ENCODE data around the gene ROBO1.
"Not testable (repeated sequence)": the region's sequence is repeated elsewhere in the genome, so short reads cannot be mapped to it uniquely, and the experiment has no call there.

The ROBO1 gene

DNA sequence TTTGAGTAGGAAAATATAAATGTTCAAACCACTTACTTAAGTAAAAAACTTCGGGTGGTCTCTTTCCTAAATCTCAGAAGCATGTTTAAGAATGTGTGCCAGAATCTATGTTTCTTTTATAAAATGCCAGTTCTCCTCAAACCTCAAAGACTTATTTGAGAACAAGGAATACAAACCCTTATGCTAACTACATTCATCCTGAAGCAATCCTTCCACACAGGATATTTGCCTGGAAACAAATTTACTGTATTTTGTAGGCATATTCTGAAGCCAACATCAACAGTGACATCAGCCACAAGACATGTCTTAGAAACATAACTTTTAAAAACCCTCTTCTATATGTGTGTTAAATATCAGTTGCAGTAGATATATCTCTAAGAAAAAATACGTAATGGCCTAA, 1077.0 kb downstream of the ROBO1 start:
- no peak for DNase-seq (ENCODE audit: low spot score)

DNA sequence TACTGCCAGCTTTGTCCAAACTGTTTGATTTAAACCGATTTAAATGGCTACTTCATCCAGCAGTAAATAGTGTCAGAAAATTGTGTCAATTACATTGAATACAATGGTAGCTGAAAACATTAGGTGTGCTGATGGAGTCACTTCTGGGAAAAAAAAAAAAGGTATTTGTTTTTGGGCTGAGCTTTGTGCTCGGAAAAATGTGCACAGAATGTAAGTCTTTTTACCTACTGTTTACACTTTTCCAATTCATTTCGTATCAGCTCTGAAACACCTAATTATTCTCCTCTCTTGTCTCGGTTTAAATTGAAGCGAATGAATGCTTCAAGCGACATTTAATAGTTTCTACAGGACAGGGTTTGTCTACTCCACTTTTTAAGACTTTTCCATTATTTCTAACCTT, 1078.4 kb downstream of the ROBO1 start:
- no peak for DNase-seq (ENCODE audit: low spot score)

DNA sequence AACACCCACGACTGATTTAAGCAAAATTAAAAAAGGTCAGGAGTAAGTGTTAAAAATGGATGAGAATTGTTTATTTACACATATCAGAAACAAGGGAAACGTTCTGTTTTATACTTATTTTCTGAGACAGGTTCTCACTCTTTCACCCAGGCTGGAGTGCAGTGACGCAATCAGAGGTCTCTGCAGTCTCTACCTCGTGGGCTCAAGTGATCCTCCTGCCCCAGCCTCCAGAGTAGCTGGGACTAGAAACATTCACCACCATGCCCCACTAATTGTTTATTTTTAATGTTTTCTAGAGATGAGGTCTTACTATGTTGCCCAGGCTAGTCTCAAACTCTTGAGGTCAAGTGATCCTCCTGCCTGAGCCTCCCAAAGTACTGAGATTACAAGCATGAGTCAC, 1080.3 kb downstream of the ROBO1 start:
- DNase-seq (ENCODE audit: low spot score): no peak

DNA sequence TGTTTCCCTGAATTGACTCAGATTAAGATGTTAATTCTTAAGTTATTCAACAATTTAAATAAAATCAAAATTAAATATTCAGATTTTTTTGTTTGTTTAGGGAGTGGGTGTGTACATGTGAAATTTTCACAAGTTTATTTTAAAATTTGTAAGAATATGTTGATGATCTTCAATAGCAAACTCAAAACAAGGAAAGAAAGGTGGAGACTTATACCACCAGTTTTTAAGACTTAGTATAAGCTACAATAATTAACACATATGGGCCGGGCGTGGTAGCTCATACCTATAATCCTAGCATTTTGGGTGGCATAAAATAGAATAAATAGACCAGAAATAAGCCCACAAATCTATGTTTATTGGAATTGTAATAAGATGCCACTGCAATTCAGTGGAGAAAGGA, 1084.5 kb downstream of the ROBO1 start:
- no peak for DNase-seq (ENCODE audit: low spot score)

DNA sequence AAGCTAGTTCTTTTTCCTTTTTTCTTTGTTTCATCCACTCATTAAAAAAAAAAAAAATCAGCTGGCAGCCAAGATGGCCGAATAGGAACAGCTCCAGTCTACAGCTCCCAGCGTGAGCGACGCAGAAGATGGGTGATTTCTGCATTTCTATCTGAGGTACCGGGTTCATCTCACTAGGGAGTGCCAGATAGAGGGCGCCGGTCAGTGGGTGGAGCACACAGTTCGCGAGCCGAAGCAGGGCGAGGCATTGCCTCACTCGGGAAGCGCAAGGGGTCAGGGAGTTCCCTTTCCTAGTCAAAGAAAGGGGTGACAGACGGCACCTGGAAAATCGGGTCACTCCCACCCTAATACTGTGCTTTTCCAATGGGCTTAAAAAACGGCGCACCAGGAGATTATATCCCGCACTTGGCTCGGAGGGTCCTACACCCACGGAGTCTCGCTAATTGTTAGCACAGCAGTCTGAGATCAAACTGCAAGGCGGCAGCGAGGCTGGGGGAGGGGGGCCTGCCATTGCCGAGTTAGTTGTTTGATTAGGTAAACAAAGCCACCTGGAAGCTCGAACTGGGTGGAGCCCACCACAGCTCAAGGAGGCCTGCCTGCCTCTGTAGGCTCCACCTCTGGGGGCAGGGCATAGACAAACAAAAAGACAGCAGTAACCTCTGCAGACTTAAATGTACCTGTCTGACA, 1092.5 kb downstream of the ROBO1 start:
- not testable (repeated sequence) for DNase-seq (ENCODE audit: low spot score)

DNA sequence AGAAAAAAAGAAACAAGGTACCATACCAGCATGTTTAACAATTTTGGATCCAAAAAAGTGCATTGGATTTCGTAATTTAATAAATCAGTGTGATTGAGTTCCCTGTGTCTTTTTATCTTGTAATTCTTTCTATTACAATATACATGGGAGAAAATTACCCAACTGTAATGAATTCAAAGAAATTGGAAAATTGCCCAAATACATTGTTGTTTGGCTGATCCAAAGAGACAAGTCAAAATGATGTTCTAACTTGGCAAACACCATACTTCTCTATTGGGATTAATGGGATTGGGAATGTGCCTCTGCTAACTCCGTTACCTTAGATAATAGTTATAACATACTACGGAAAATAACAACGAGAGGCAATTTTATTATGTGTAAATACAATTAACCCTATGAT, 1097.1 kb downstream of the ROBO1 start:
- DNase-seq (ENCODE audit: low spot score): no peak

DNA sequence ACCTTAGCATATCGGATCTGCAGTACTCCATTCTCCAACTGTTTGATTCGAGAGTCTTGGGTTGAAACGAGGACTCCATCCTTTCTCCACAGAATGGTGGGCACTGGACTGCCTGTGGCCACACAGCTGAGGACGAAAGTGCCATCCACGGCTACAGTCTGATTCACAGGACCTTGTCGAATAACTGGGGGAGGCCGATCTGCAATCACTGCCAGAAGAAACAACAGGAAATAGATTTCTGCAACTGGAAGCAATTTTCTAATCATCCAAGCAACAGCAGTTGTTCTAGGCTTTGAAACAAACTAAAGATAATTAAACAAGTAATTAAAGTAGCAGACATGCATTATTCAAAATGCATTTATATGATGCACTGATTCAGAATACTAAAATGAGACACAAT, 1097.7 kb downstream of the ROBO1 start:
- no peak for DNase-seq (ENCODE audit: low spot score)

DNA sequence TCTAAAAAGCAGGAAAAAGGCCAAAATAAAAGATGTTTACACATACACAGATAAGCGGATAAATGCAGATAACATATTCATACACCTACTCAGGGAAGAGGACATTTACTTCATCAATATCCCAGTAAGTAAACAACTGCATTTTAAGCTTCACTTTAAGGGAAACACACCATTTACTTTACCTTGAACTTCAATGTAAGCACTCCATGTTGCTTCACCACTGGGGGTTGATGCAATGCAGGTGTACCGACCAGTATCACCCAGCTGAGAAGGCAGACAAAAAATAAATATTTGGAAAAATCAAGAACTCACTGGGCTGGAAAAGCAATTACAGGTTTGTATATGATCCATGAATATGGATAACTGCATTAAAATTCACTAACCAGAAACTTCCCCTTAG, 1099.5 kb downstream of the ROBO1 start:
- no peak for DNase-seq (ENCODE audit: low spot score)

DNA sequence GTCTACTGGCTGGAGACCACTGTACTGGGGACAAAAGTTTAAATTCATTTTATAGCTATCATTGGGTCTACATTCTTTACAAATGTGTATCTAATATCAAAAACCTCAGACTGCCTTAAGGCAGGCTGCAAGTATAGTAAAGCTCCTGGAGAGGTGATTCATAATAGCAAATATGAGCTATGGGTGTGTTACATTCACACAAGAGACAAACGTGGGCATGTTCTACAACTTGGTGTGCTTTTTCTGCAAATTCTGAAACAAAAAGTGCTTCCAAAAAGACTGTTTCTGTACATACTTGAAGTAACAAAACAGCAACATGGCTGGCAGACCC, 1101.4 kb downstream of the ROBO1 start:
- DNase-seq (ENCODE audit: low spot score): no peak

DNA sequence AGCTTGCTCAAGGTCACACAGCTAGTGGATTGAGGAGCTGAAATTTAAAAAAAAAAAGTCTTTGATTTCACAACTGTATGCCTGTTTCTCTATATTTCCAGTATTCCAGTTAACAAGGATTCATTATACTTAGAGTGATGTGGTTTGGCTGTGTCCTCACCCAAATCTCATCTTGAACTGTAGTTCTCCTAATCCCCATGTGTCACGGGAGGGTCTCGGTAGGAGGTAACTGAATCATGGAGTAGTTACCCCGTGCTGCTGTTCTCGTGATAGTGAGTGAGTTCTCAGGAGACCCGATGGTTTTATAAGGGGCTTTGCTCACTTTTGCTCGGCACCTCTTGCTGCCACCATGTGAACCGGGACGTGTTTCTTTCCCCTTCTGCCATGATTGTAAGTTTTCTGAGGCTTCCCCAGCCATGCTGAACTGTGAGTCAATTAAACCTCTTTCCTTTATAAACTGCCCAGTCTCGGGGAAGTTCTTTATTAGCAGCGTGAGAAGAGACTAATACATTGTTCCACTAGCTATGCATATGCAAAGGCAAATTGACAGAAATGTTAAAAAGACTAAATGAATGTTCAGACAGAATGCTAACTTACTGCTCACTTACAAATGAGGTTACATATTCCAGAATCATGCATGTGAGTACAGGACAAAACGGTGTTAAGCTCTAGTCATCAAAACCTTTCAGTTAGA, 1101.9 kb downstream of the ROBO1 start:
- no peak for DNase-seq (ENCODE audit: low spot score)

DNA sequence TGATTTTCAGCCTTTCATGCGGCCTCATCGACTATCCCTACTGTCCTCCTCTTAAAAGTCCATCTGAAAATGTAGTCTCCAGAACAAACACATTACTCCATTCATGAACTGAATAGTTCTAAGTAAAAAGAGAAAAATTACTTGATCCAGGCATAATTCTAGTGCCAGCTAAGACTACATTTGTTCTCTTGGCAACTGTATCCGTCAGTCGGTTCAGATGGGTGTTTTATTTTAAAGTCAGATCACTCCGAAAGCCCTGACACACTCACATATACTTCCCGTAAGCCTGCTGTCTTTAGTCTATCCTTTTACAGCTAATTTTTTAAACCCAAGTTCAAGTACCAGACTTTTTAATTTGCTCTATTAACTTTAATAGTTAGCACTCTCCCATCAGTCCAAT, 1102.7 kb downstream of the ROBO1 start:
- no peak for DNase-seq (ENCODE audit: low spot score)

DNA sequence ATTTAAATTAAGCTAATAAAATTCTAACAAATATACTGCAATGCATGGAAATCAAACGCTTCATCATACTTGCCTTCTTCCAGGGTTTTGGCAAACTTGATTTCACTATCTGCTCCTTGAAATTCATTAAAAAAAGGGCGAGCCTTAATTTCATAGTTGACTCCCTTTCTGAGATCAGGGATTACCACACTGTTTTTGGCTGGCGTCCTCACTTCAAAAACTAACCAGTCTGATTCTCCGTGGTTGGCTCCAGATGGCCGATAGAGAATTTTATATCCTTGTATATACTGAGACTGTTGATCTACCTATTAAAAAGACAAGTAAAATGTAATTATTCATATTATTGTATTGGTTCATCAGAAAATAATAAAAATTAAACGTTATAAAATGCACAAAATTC, 1106.8 kb downstream of the ROBO1 start:
- DNase-seq (ENCODE audit: low spot score): no peak

DNA sequence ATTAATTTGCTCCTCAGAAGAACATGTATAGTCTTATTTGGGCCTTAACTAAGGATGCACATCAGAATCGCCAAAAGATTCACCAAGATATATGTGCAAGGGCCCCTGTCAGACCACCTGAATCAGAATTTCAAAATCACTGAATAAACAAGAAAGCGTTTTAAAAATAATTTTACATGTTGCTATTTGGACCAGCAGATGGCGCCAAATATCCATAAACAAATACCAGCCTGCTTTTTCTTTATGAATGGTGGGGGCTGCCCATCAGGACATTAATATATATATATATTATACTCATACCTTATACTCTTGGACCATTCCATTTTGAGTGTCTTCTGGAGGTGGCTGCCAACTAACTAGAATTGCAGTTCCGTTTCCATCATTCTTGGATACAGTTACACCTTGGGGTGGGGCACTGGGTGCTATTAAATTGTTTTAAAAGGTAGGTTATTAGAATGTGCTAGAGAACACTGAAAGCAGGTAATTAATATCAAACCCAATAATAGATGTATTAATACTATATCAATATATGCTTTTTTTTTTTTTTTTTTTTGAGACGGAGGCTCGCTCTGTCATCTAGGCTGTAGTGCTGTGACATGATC, 1108.3 kb downstream of the ROBO1 start:
- peak; percentile 60 for DNase-seq (ENCODE audit: low spot score)

DNA sequence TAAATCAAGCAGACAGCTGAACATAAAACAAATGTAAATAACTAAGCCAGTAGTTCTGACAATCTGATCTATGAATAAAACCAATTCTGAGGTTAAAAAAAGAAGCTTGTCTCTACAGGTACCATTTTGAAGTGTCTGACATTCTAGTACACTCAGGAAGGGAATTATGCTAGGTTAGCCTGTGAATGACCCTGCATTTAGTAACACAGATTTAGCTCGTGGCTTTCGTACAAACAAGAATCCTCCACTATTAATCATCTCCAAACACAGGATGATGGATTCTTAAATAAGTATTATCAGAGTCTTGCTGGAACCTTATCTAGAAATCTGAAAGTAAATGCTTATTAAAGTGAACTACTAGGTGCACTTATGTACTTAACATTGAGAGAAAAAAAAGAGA, 1120.1 kb downstream of the ROBO1 start:
- no peak for DNase-seq (ENCODE audit: low spot score)

DNA sequence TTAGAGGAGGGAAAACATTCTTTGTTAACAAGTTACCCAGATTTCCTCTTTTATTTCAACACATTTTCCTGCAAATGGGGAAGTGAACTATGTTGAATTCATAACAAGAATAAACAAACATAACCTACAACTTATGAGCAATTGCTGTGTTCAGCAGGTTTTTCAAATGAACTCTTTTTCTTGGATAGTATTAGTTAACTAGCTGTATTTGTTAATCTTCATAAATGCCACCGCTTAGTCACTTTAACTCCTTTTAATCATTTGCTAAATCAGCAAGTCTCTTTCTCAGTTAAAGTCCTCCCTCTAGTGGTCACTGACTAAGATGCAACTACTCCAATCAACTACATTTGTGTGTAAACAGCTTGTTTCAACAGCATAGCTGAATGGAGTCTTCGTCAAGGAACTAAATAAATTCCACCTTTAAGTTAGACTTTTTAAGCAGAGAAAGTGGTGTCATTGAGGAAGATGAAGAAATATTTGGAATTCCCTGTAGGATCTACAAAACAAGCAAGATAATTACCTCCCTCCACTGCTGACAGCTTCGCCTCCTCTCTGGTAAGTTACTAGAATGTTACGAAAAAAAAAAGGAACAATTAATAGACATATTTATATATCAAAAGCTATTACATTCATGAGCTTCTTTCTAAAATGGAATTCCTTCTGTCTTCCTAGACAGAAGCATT, 1122.0 kb downstream of the ROBO1 start:
- DNase-seq (ENCODE audit: low spot score): peak; percentile 84

DNA sequence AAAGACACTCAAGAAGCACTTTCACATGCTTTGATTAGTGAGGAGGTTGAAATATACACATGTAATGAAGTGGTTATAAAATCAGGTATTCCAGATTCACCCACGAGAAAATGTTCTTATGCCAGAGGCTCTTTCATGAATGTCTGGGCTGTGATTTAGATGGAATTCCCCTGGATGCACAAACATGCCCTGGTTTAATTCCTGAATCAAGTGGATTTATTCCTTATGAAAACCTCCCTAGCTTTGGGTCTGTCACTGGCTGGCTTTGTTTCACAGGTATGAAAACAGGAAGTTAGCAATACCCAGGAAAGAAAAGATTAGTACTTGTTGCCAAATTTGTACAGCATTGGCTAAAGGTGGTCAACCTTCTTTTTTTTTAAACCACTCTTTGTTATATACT, 1123.0 kb downstream of the ROBO1 start:
- no peak for DNase-seq (ENCODE audit: low spot score)

DNA sequence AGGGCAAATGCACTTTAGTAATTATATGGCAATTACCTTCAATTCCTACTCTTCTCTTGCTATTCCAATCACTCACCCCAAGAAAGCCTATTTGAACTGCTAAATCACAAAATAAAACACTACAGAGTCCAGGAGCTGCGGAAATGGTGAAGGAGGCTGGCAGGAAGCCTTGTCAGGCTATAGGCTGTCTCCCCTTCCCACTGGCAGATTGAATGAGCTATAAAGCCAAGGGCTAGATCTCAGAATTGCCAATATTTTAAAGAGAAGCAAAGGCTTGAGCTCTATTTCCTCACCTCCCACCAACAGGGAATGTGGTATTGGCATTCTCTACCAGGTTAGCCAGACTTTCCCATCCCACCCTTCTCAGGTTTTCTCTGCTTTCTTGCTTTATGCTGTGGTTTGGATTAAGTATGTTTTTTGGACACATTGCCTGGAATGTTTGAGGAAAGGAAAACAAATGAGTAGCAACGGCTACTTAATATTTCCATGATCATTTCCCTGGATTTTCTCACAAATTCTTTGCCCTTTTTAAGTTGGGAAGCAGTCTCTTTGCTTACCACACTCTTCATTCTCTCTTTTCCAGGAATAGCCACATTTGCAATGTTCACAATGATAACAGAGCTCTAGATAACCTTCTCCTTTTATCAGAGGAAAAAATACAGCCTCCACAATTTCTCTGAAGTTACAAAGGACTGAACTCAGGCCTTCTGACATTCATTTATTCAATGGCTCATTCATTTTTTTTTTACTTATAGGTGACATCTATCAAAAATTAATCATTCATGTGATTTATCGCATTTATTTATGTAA, 1125.4 kb downstream of the ROBO1 start:
- no peak for DNase-seq (ENCODE audit: low spot score)

DNA sequence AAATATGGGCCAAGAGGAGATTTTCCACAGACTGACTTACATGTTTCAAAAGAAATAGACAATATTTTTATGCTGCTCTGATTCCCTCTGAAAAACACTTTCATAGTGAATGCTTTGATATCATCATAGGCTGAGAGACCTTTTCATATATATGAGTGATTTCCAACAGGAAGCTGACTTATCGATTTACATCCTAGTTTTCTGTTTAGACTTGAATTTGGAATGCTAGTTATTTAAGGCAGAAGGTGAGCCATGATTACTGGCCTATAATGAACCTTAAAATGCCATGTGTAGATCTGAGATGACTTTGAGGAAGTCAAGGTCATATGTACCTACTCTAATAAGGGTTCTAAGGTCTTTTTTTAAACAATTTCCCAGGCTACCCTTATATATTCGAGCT, 1126.1 kb downstream of the ROBO1 start:
- DNase-seq (ENCODE audit: low spot score): no peak

DNA sequence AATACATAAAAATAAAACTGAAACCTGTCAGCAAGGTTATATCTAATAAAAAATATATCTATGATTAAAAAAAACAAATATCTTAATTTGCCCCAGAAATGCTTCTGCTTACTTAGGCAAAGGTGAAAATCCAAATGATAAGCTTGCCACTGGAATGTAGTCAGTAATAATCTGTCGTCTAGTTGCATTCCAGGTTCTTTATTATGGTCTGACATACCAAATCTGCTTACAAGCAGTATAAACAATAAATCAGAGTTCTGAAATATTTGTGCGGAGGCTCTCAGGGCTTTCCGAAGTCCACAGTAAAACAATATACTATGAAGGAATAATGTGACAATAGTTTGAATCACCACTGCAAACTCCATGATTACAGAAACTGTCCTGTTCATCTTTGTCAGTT, 1133.5 kb downstream of the ROBO1 start:
- no peak for DNase-seq (ENCODE audit: low spot score)

DNA sequence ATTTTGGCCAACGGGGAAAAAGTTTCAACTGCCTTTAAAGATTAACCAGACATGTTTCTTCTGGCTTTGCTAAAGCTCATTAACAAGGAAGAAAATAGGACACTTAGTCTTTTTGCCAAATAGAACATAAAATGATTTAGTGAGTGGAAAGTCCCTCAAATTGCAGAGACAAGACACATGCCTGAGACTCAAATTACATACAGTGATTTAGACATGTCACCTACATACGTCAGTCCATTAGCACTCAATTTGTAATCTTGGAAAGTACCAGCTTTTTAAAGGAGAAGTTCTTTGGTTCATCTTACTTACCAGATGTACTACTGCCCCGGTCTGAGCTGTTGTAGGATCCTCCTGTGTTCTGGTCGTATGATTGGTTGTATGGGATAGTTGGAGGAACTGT, 1134.2 kb downstream of the ROBO1 start:
- DNase-seq (ENCODE audit: low spot score): no peak

DNA sequence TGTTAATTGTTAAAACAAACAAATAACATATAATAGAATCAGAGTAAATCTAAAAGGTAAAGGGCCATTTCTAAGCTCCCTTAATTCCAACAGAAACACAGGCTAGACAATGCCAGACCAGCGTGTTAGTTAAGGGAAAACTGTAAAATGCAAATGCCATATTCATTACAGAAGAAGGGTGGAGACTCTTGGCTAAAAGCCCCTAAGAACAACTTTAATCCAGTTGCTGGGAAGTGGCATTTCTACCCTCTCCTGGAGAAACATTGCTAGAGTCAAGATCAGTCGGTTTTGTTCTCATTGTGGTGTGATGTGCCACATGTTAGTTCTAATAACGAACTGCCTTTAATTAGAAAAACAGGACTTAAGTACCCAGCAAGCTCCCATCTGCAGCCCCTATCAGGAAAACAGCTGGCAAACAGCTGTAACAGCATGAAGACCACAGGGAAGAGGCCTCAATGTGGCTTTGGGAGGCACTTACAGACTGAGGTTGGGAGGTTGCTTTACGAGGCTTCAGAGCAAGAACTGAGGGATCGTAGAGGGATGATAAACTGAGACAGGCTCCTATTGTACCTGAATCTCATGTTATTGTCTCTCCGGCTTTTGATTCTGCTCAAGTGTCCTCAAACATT, 1134.8 kb downstream of the ROBO1 start:
- no peak for DNase-seq (ENCODE audit: low spot score)

DNA sequence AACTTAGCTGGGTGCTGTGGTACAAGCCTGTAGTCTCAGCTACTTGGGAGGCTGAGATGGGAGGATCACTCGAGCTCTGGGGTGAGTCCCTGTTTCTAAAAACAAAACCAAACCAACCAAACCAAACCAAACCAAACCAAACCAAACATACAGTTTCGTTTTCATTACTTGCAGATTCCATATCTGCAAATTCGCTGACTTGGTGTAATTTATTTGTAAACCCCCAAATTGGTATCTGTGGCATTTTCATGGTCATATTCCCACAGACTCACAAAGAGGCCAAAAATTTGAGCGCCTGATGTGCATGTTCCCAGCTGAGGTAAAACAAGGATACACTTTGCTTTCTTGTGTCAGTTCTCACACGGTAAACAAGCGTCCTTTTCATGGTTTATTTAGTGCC, 1138.3 kb downstream of the ROBO1 start:
- no peak for DNase-seq (ENCODE audit: low spot score)

Data from Ammon's horn (tissue), 1 donor.